K562 (cell line): Measurements from ENCODE around the gene ABLIM2. TPM values are rescaled to one million over a fixed set of nuclear protein-coding genes. Genes with fewer than 3 reads are reported as not detected.

Experiments used
- ATAC-seq: fragments of 200-7000 bp; cut with Tn5 transposase; 3 replicates; pipeline ENCODE4 v1.9.1; 2020; ENCODE audit warnings: moderate library complexity
- BruUV-seq: library from RNA; stranded (reverse); fragments of 400-500 nt; replicated peaks from 2 replicates; lab custom pipeline; 2021; lab: Mats Ljungman, UMichigan
- CTCF ChIA-PET: fragments of 300-600 bp; formaldehyde crosslinking; extraction: SDS; loops from one replicate; lab custom pipeline; 2021; ENCODE audit warnings: low intra/inter-chr PET ratio; lab: Yijun Ruan, JAX
- POLR2A ChIA-PET: fragments of 300-600, 350-650 bp; sonication (Branson Sonifier 250); formaldehyde crosslinking; extraction: SDS; loops from one replicate; lab custom pipeline; 2021; ENCODE audit warnings: antibody characterized with exemption, inconsistent platforms; lab: Yijun Ruan, JAX
- DNase-seq, 4 experiments: peaks; one replicate each; pipeline versions ENCODE4 v3.0.0 to v3.0.0-alpha.2; 2011 to 2018; ENCODE audit warnings: low spot score in 3 of 4, mixed read lengths in 3 of 4; ENCODE audit errors: extremely low read depth in 1 of 4
- FAIRE-seq: peaks from 2 replicates; lab custom pipeline; 2011; peaks lifted over from hg19 to GRCh38; lab: Jason Lieb, UNC
- H2AFZ ChIP-seq: 2 replicates; pipeline ENCODE4 v1.6.0; 2011; ENCODE audit warnings: low read depth, low read length, control low read depth, inconsistent platforms
- H3K27ac ChIP-seq: fragments of 200-600 bp; 3 replicates; pipeline ENCODE4 v1.8.0; 2011; ENCODE audit warnings: low read depth, mild to moderate bottlenecking, control low read depth, inconsistent platforms, low read length, moderate library complexity, mixed read lengths; ENCODE audit errors: extremely low read depth
- H3K27me3 ChIP-seq, 2 experiments: fragments of 300-600 bp in 1 of 2; 2 replicates in 1 of 2; 3 replicates in 1 of 2; pipeline versions ENCODE4 v1.6.0 to v1.8.0; 2011; ENCODE audit warnings: inconsistent platforms in 2 of 2, low read length in 2 of 2, mild to moderate bottlenecking in 1 of 2, mixed read lengths in 1 of 2, moderate library complexity in 1 of 2; ENCODE audit not compliant: control insufficient read depth in 2 of 2, insufficient read depth in 2 of 2
- H3K36me3 ChIP-seq: fragments of 300-600 bp; 3 replicates; pipeline ENCODE4 v1.8.0; 2011; ENCODE audit warnings: mild to moderate bottlenecking, low read length, inconsistent platforms; ENCODE audit not compliant: control insufficient read depth, insufficient read depth
- H3K4me1 ChIP-seq, 2 experiments: fragments of 200-600 bp in 1 of 2; replicated peaks in 1 of 2; 2 replicates in 1 of 2; 3 replicates in 1 of 2; pipeline versions ENCODE4 v1.5.1 to v1.8.0; 2011; ENCODE audit warnings: inconsistent platforms in 2 of 2, low read length in 2 of 2, mild to moderate bottlenecking in 1 of 2, mixed read lengths in 1 of 2, moderate library complexity in 1 of 2; ENCODE audit not compliant: control insufficient read depth in 2 of 2, insufficient read depth in 2 of 2
- H3K4me2 ChIP-seq: 2 replicates; pipeline ENCODE4 v1.6.1; 2011; ENCODE audit warnings: low read length, control low read depth, inconsistent platforms, mixed read lengths; ENCODE audit not compliant: insufficient read depth
- H3K4me3 ChIP-seq: fragments of 200-600 bp; sonication (generic), shearing (Covaris generic); 2 replicates; pipeline ENCODE4 v1.5.1; 2016; ENCODE audit warnings: control low read depth, inconsistent platforms
- H3K79me2 ChIP-seq: fragments of 200-600 bp; 3 replicates; pipeline ENCODE4 v1.8.0; 2011; ENCODE audit warnings: low read length, inconsistent platforms; ENCODE audit not compliant: control insufficient read depth, insufficient read depth
- H3K9ac ChIP-seq, 2 experiments: 2 replicates each; pipeline versions ENCODE4 v1.6.0 to v1.6.1; 2011; ENCODE audit warnings: low read depth in 2 of 2, low read length in 2 of 2, control low read depth in 1 of 2, inconsistent platforms in 1 of 2, mild to moderate bottlenecking in 1 of 2, mixed read lengths in 1 of 2; ENCODE audit not compliant: insufficient read depth in 1 of 2
- H3K9me1 ChIP-seq: one replicate; pipeline ENCODE4 v1.6.0; 2011; ENCODE audit warnings: inconsistent platforms, mild to moderate bottlenecking, low read length, moderate library complexity; ENCODE audit not compliant: control insufficient read depth, insufficient read depth
- H3K9me3 ChIP-seq: replicated peaks from 2 replicates; pipeline ENCODE4 v1.5.1; 2011; ENCODE audit warnings: low read depth, low read length, inconsistent platforms; ENCODE audit not compliant: control insufficient read depth, insufficient read depth
- H4K20me1 ChIP-seq: replicated peaks from 2 replicates; pipeline ENCODE4 v1.6.1; 2011; ENCODE audit warnings: low read length, inconsistent platforms, mixed read lengths; ENCODE audit not compliant: control insufficient read depth, insufficient read depth
- CCAR2 ChIP-seq: fragments of 200-400 bp; formaldehyde crosslinking; IDR thresholded peaks from 2 replicates; pipeline ENCODE4 v1.6.1; 2017; ENCODE audit warnings: mild to moderate bottlenecking, low read depth, low read length
- CCNT2 ChIP-seq: IDR thresholded peaks from 2 replicates; pipeline ENCODE4 v1.6.1; 2011; ENCODE audit warnings: borderline replicate concordance, low read depth, mild to moderate bottlenecking, moderate library complexity, mixed read lengths, low read length; ENCODE audit not compliant: insufficient read length; ENCODE audit errors: extremely low read depth
- CLOCK ChIP-seq: fragments of 250-450 bp; sonication (Bioruptor Pico); IDR thresholded peaks from 2 replicates; pipeline ENCODE4 v1.4.0; 2020; ENCODE audit warnings: mild to moderate bottlenecking, moderate library complexity, borderline replicate concordance
- CREB5 ChIP-seq: fragments of 250-450 bp; sonication (Bioruptor Pico); IDR thresholded peaks from 2 replicates; pipeline ENCODE4 v1.5.0; 2020; ENCODE audit warnings: mild to moderate bottlenecking
- ELK1 ChIP-seq: sonication (generic); formaldehyde crosslinking; IDR thresholded peaks from 2 replicates; pipeline ENCODE4 v1.8.1; 2022; ENCODE audit warnings: missing genetic modification reagents
- HSF4 ChIP-seq: fragments of 250-450 bp; sonication (Bioruptor Pico); IDR thresholded peaks from 2 replicates; pipeline ENCODE4 v2.1.2; 2022; ENCODE audit warnings: mild to moderate bottlenecking, moderate library complexity, borderline replicate concordance
- NFYB ChIP-seq: IDR thresholded peaks from 2 replicates; pipeline ENCODE4 v1.6.1; 2011; ENCODE audit warnings: mild to moderate bottlenecking, moderate library complexity; ENCODE audit not compliant: insufficient read length; ENCODE audit errors: extremely low read depth
- PATZ1 ChIP-seq: fragments of 250-450 bp; sonication (Bioruptor Pico); IDR thresholded peaks from 2 replicates; pipeline ENCODE4 v1.5.0; 2020; ENCODE audit warnings: mild to moderate bottlenecking, borderline replicate concordance
- SNRNP70 ChIP-seq: fragments of 200-400 bp; formaldehyde crosslinking; optimal IDR thresholded peaks from 2 replicates; pipeline ENCODE3; 2017; ENCODE audit warnings: low read depth, low read length
- ZBTB49 ChIP-seq: sonication (generic); formaldehyde crosslinking; IDR thresholded peaks from 2 replicates; pipeline ENCODE4 v1.8.0; 2022; ENCODE audit warnings: missing genetic modification reagents, mild to moderate bottlenecking, borderline replicate concordance
- ZNF586 ChIP-seq: fragments of 450-650 bp; formaldehyde crosslinking; conservative IDR thresholded peaks from 2 replicates; pipeline ENCODE4 v1.4.0; 2020; ENCODE audit warnings: mild to moderate bottlenecking, moderate library complexity
- WGBS: fragments of 100-300 bp; shearing (Covaris generic); methylation state at CpG from one replicate; pipeline ENCODE4 v1.1.6; 2016; ENCODE audit warnings: low coverage, mixed read lengths; ENCODE audit not compliant: insufficient coverage; ENCODE audit errors: missing lambda C conversion rate; 5-methylcytosine and 5-hydroxymethylcytosine counted together
- in situ Hi-C: fragments of 300-500 bp; cut with MboI; formaldehyde crosslinking; loops from 4 replicates; pipeline ENCODE4 v1.15.0; 2018; ENCODE audit warnings: inconsistent platforms, mixed read lengths
- intact Hi-C: fragments of 100-400 bp; cut with micrococcal nuclease; formaldehyde crosslinking; loops from 2 replicates; pipeline ENCODE4 v1.14.2; 2022
- polyA plus RNA-seq, 8 experiments: library from polyadenylated mRNA; depleted of rRNA in 4 of 8; stranded (reverse) in 5 of 8; unstranded in 3 of 8; fragments of >200 nt; fragmentation: Nextera tagmentation in 2 of 8; fragmentation: Illumina TruSeq in 1 of 8; extraction: Ambion mirVana in 2 of 8; extraction: Trizol in 1 of 8; gene quantifications; 2 replicates each; pipeline versions ENCODE4 v1.2.1 to v1.2.3, GENCODE V29; 2011 to 2014; ENCODE audit warnings: inconsistent platforms in 1 of 8, missing spikeins in 1 of 8
- total RNA-seq, 7 experiments: library from RNA; depleted of rRNA in 6 of 7; stranded (reverse); fragments of >200 nt in 6 of 7; fragmentation: Illumina TruSeq in 2 of 7; extraction: Trizol in 2 of 7; gene quantifications; 2 replicates each; pipeline versions ENCODE4 v1.2.1 to v1.2.3, GENCODE V29; 2011 to 2021; ENCODE audit warnings: low replicate concordance in 1 of 7

ABLIM2 gene
- total and polyA plus RNA-seq, 9 of the 15 experiments (the other 6 are each of a cell fraction or from before 2014, with no cell fraction given): not detected

- Histone ChIP-seq H3K4me3 (no peak overlapping the region), H3K9me1 (no peaks in the 10 kb centered on the region), H3K9ac (no peak overlapping the region), H3K4me2 (no peak overlapping the region), H3K27ac (no peak overlapping the region), H3K79me2 (no peaks in the 10 kb centered on the region), H4K20me1 (peaks cover 18% of the 10 kb centered on the region), H3K9me3 (no peaks in the 10 kb centered on the region), H2AFZ (no peak overlapping the region), H3K27me3 (peaks cover 2 to 55% of the 10 kb centered on the region in 2 experiments; a peak in 3 of 5 replicates), H3K36me3 (no peaks in the 10 kb centered on the region), H3K4me1 (no peaks in the 10 kb centered on the region)
- WGBS: under 1% methylated on average over 21 of the region's 23 CpGs
- BruUV-seq: no TSS peak
- ChIA-PET CTCF (no interaction called here), POLR2A (interaction anchor here (0.7 kb wide), 1 partner anchor 259 kb away, joined by 3 read pairs; no protein-coding TSS in a partner anchor)
- no peak for ATAC-seq
- intact Hi-C loops: no loop called here
- no peak for FAIRE-seq
- in situ Hi-C loops: no loop called here
- no peak for DNase-seq
- no peak for TF ChIP-seq ZNF586
- TF ChIP-seq PATZ1: no peak
- TF ChIP-seq ELK1 (CRISPR knock-in tag): no peak
- no peak for TF ChIP-seq CCNT2
- no peak for TF ChIP-seq HSF4 (CRISPR knock-in tag)
- TF ChIP-seq ZBTB49 (CRISPR knock-in tag): no peak
- TF ChIP-seq NFYB: no peak
- no peak for TF ChIP-seq SNRNP70
- TF ChIP-seq CCAR2: no peak
- TF ChIP-seq CLOCK: no peak
- TF ChIP-seq CREB5 (CRISPR knock-in tag): no peak
These were observed 126.2 kb downstream of the ABLIM2 start for GRCh38 chr4:8032381-8032780.
